GM19452 (cell line): Measurements from ENCODE around the gene ZNF611.
"Not testable (repeated sequence)": the region's sequence is repeated elsewhere in the genome, so short reads cannot be mapped to it uniquely, and the experiment has no call there.

Source experiments
- ATAC-seq: cut with Tn5 transposase; IDR thresholded peaks from one replicate; pipeline ENCODE4 v1.9.1; 2021; ENCODE audit not compliant: unreplicated experiment

The ZNF611 gene

GRCh38 chr19:52687684-52688083 is 47.2 kb downstream of the ZNF611 start:
- no peak for ATAC-seq

GRCh38 chr19:52685811-52686210 is 49.0 kb downstream of the ZNF611 start:
- no peak for ATAC-seq

GRCh38 chr19:52681216-52681615 is 53.6 kb downstream of the ZNF611 start:
- ATAC-seq = not testable (repeated sequence)

GRCh38 chr19:52679598-52679997 is 55.2 kb downstream of the ZNF611 start:
- ATAC-seq = no peak

GRCh38 chr19:52675239-52675638 is 59.6 kb downstream of the ZNF611 start:
- ATAC-seq = not testable (repeated sequence)

GRCh38 chr19:52673014-52673413 is 61.8 kb downstream of the ZNF611 start:
- ATAC-seq = no peak

GRCh38 chr19:52670046-52670445 is 64.8 kb downstream of the ZNF611 start:
- no peak for ATAC-seq

- no peak for ATAC-seq
These were observed 65.3 kb downstream of the ZNF611 start for GRCh38 chr19:52669586-52669985.

- ATAC-seq = no peak
These were observed 66.9 kb downstream of the ZNF611 start for GRCh38 chr19:52667972-52668371.

GRCh38 chr19:52666506-52666905 is 68.3 kb downstream of the ZNF611 start:
- no peak for ATAC-seq

GRCh38 chr19:52665529-52665928 is 69.3 kb downstream of the ZNF611 start:
- ATAC-seq = no peak

- no peak for ATAC-seq
These were observed 69.8 kb downstream of the ZNF611 start for GRCh38 chr19:52665027-52665426.

- ATAC-seq = no peak
These were observed 70.4 kb downstream of the ZNF611 start for GRCh38 chr19:52664461-52664860.

- no peak for ATAC-seq
These were observed 72.2 kb downstream of the ZNF611 start for GRCh38 chr19:52662631-52663030.

GRCh38 chr19:52660981-52661380 is 73.9 kb downstream of the ZNF611 start:
- no peak for ATAC-seq

- no peak for ATAC-seq
These were observed 75.8 kb downstream of the ZNF611 start for GRCh38 chr19:52659013-52659412.

- ATAC-seq = no peak
These were observed 76.2 kb downstream of the ZNF611 start for GRCh38 chr19:52658595-52658994.

GRCh38 chr19:52653161-52653560 is 81.7 kb downstream of the ZNF611 start:
- no peak for ATAC-seq
